GM13977 (cell line): ENCODE measurements around the gene TMEM178A.

ENCODE experiments used
- DNase-seq: peaks from one replicate; pipeline ENCODE4 v3.0.0; 2012; ENCODE audit warnings: low spot score
- CTCF ChIP-seq: IDR thresholded peaks from 2 replicates; pipeline ENCODE4 v1.5.1; 2012; ENCODE audit warnings: mild to moderate bottlenecking, control low read depth; ENCODE audit not compliant: insufficient read depth; ENCODE audit errors: extremely low read depth, missing control alignments
- in situ Hi-C: fragments of 300-500 bp; cut with MboI; formaldehyde crosslinking; loops from one replicate; pipeline ENCODE4 v1.12.0; 2022; ENCODE audit warnings: low sequenced_read_pairs, low pct_unique_long_range_greater_than_20kb, mixed read lengths, inconsistent platforms; ENCODE audit not compliant: unreplicated experiment

The TMEM178A gene

GRCh38 chr2:39736640-39737039, 70.9 kb downstream of the TMEM178A start:
- in situ Hi-C loops: loop anchor here (10.0 to 25.0 kb wide), 2 partner anchors 352 to 499 kb away; partner anchors contain the start of gene CDKL4
- DNase-seq: no peak
- no peak for TF ChIP-seq CTCF

- no peak for DNase-seq
- in situ Hi-C loops: loop anchor here (10.0 to 25.0 kb wide), 2 partner anchors 353 to 500 kb away; partner anchors contain the start of gene CDKL4
- TF ChIP-seq CTCF: no peak
These were observed 71.9 kb downstream of the TMEM178A start for GRCh38 chr2:39737661-39738060.

- in situ Hi-C loops: loop anchor here (10.0 to 25.0 kb wide), 2 partner anchors 354 to 502 kb away; partner anchors contain the start of gene CDKL4
- no peak for DNase-seq
- no peak for TF ChIP-seq CTCF
These were observed 73.2 kb downstream of the TMEM178A start for GRCh38 chr2:39738936-39739335.

GRCh38 chr2:39739386-39739785, 73.7 kb downstream of the TMEM178A start:
- in situ Hi-C loops: loop anchor here (10.0 to 25.0 kb wide), 2 partner anchors 355 to 502 kb away; partner anchors contain the start of gene CDKL4

GRCh38 chr2:39741871-39742270, 76.2 kb downstream of the TMEM178A start:
- in situ Hi-C loops: loop anchor here (25.0 kb wide), 1 partner anchor 505 kb away; the partner anchor contains the start of gene CDKL4
- DNase-seq: no peak
- TF ChIP-seq CTCF: no peak

More at GRCh38 chr2:39739386-39739785, 73.7 kb downstream of the TMEM178A start:
- DNase-seq: no peak
- no peak for TF ChIP-seq CTCF

GRCh38 chr2:39743269-39743776, 77.6 kb downstream of the TMEM178A start:
- in situ Hi-C loops: loop anchor here (25.0 kb wide), 1 partner anchor 506 kb away; the partner anchor contains the start of gene CDKL4
- no peak for DNase-seq
- no peak for TF ChIP-seq CTCF
